ENCODE data around the gene CLEC4G. TPM values are rescaled to one million over a fixed set of nuclear protein-coding genes. Genes with fewer than 3 reads are reported as not detected.

Gene CLEC4G
- total and polyA plus RNA-seq, 9 of the 15 experiments (the other 6 are each of a cell fraction or from before 2014, with no cell fraction given): not detected

DNA sequence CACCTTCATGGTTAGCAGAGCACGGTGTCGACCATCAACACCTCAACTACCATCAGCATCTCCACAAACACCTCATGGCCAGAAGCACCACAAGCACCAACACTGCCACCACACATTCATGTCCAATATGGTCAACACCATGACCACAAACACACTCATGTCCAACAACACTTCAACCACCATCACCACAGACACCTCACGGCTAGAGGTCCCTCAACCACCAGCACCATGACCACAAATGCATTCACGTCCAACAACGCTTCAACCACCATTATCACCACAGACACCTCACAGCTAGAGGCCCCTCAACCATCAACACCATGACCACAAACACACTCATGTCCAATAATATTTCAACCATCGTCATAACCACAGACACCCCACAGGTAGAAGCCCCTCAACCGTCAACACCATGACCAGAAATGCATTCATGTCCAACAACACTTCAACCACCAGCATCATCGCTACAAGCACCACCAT lies 41.1 kb downstream of the CLEC4G start (continued):
- TF ChIP-seq, protein P1, sequence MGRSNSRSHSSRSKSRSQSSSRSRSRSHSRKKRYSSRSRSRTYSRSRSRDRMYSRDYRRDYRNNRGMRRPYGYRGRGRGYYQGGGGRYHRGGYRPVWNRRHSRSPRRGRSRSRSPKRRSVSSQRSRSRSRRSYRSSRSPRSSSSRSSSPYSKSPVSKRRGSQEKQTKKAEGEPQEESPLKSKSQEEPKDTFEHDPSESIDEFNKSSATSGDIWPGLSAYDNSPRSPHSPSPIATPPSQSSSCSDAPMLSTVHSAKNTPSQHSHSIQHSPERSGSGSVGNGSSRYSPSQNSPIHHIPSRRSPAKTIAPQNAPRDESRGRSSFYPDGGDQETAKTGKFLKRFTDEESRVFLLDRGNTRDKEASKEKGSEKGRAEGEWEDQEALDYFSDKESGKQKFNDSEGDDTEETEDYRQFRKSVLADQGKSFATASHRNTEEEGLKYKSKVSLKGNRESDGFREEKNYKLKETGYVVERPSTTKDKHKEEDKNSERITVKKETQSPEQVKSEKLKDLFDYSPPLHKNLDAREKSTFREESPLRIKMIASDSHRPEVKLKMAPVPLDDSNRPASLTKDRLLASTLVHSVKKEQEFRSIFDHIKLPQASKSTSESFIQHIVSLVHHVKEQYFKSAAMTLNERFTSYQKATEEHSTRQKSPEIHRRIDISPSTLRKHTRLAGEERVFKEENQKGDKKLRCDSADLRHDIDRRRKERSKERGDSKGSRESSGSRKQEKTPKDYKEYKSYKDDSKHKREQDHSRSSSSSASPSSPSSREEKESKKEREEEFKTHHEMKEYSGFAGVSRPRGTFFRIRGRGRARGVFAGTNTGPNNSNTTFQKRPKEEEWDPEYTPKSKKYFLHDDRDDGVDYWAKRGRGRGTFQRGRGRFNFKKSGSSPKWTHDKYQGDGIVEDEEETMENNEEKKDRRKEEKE (IDR thresholded peaks at IDR 0.05; ENCODE audit: borderline replicate concordance in 1 of 2, control insufficient read depth in 1 of 2, low read depth in 2 of 2, low read length in 1 of 2): no peak
- no peak for TF ChIP-seq BRD4 (IDR thresholded peaks at IDR 0.05)

DNA sequence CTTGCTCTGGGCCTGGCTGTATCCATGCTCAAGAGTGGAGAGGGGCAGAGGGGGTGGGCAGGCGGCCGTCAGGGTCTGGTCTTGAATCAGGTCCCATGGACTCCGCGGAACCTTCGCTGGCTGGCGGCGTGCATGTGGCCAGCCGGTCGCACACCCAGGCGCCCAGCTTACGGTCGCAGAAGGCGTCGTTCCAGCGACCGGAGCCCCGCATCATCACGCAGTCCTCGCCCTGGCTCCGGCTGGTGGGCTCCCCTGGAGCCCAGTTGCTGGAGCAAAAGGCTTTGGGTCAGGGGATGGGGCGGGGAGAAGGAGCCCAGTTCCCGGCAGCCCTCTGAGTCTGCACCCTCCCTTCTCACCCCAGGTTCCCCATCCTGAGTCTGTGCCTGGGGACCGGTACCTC lies 42.7 kb downstream of the CLEC4G start:
- no TSS peak for BruUV-seq (replicated peaks)
- POLR2A ChIA-PET: interaction anchor here (0.6 to 1.0 kb wide), 3 partner anchors 9 to 26 kb away, joined by 3 read pairs; no protein-coding TSS in a partner anchor
- in situ Hi-C loops (cut with MboI): loop anchor here (10.0 kb wide), 1 partner anchor 334 kb away; no protein-coding TSS in a partner anchor
- TF ChIP-seq NCOA4 (IDR thresholded peaks at IDR 0.05; ENCODE audit: partially characterized antibody) (no peak), RHOXF2B (CRISPR knock-in tag; conservative IDR thresholded peaks at IDR 0.05) (no peak), PHF8 (IDR thresholded peaks at IDR 0.05; ENCODE audit: borderline replicate concordance, low read length) (no peak), MTA3 (IDR thresholded peaks at IDR 0.05; ENCODE audit: borderline replicate concordance) (no peak), CXXC5 (CRISPR knock-in tag; IDR thresholded peaks at IDR 0.05) (no peak), SRSF1 (IDR thresholded peaks at IDR 0.05; ENCODE audit: low read depth, low read length) (no peak), RBM15 (IDR thresholded peaks at IDR 0.05; ENCODE audit: insufficient read depth, low read length) (no peak), HDAC6 (IDR thresholded peaks at IDR 0.05; ENCODE audit: low read depth, low read length) (no peak), KDM1A (IDR thresholded peaks at IDR 0.05) (no peak), ZNF408 (CRISPR knock-in tag; IDR thresholded peaks at IDR 0.05; ENCODE audit: low read depth) (no peak)
- TF ChIP-seq, protein P2, sequence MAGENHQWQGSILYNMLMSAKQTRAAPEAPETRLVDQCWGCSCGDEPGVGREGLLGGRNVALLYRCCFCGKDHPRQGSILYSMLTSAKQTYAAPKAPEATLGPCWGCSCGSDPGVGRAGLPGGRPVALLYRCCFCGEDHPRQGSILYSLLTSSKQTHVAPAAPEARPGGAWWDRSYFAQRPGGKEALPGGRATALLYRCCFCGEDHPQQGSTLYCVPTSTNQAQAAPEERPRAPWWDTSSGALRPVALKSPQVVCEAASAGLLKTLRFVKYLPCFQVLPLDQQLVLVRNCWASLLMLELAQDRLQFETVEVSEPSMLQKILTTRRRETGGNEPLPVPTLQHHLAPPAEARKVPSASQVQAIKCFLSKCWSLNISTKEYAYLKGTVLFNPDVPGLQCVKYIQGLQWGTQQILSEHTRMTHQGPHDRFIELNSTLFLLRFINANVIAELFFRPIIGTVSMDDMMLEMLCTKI (IDR thresholded peaks at IDR 0.05; ENCODE audit: partially characterized antibody): no peak
- TF ChIP-seq, protein P3, sequence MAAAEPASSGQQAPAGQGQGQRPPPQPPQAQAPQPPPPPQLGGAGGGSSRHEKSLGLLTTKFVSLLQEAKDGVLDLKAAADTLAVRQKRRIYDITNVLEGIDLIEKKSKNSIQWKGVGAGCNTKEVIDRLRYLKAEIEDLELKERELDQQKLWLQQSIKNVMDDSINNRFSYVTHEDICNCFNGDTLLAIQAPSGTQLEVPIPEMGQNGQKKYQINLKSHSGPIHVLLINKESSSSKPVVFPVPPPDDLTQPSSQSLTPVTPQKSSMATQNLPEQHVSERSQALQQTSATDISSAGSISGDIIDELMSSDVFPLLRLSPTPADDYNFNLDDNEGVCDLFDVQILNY (CRISPR knock-in tag; IDR thresholded peaks at IDR 0.05): no peak
- TF ChIP-seq, protein P4, sequence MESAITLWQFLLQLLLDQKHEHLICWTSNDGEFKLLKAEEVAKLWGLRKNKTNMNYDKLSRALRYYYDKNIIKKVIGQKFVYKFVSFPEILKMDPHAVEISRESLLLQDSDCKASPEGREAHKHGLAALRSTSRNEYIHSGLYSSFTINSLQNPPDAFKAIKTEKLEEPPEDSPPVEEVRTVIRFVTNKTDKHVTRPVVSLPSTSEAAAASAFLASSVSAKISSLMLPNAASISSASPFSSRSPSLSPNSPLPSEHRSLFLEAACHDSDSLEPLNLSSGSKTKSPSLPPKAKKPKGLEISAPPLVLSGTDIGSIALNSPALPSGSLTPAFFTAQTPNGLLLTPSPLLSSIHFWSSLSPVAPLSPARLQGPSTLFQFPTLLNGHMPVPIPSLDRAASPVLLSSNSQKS (CRISPR knock-in tag; IDR thresholded peaks at IDR 0.05): no peak

More for the DNA sequence above, 42.7 kb downstream of the CLEC4G start:
- Histone ChIP-seq H3K27me3 (ENCODE audit: control insufficient read depth in 2 of 2, insufficient read depth in 2 of 2, low read length in 2 of 2) (peaks cover 5 to 50% of the 10 kb centered on the region in 2 experiments; a peak in 3 of 5 replicates), H3K4me3 (no peak overlapping the region), H3K9me3 (replicated peaks; ENCODE audit: control insufficient read depth, insufficient read depth, low read depth, low read length) (peaks cover 3% of the 10 kb centered on the region), H4K20me1 (replicated peaks; ENCODE audit: control insufficient read depth, insufficient read depth, low read length) (no peaks in the 10 kb centered on the region), H3K9me1 (ENCODE audit: control insufficient read depth, insufficient read depth, low read length) (no peaks in the 10 kb centered on the region), H3K27ac (ENCODE audit: extremely low read depth, low read depth, low read length) (no peak overlapping the region), H3K9ac (ENCODE audit: insufficient read depth in 1 of 2, low read depth in 2 of 2, low read length in 2 of 2) (no peak overlapping the region), H2AFZ (ENCODE audit: low read depth, low read length) (no peak overlapping the region), H3K4me1 (replicated peaks in 1 of 2; ENCODE audit: control insufficient read depth in 2 of 2, insufficient read depth in 2 of 2, low read length in 2 of 2) (peaks cover 0 to 11% of the 10 kb centered on the region in 2 experiments; a peak in 1 of 5 replicates), H3K79me2 (ENCODE audit: control insufficient read depth, insufficient read depth, low read length) (no peaks in the 10 kb centered on the region), H3K36me3 (ENCODE audit: control insufficient read depth, insufficient read depth, low read length) (no peaks in the 10 kb centered on the region), H3K4me2 (ENCODE audit: insufficient read depth, low read length) (no peak overlapping the region)
- WGBS (ENCODE audit: insufficient coverage, low coverage, missing lambda C conversion rate): 39% methylated on average over 19 of the region's 23 CpGs
- FAIRE-seq (no peak), ATAC-seq (no peak), DNase-seq (ENCODE audit: extremely low read depth in 1 of 4, low spot score in 3 of 4) (no peak)
- intact Hi-C loops (cut with micrococcal nuclease): loop anchor here (10.0 kb wide), 1 partner anchor 334 kb away; no protein-coding TSS in a partner anchor
- CTCF ChIA-PET (ENCODE audit: low intra/inter-chr PET ratio): no interaction called here
